NCI-H1436 treated with DMSO at 0.1 percent for 48 hours (cell line): ENCODE measurements around the gene AFTPH.

Experiments used
- DNase-seq: peaks from one replicate; lab custom pipeline; 2025; lab: John Stamatoyannopoulos, UW

The AFTPH gene

GRCh38 chr2:64634345-64635267 is 110.5 kb downstream of the AFTPH start:
- no peak for DNase-seq

- DNase-seq: no peak
Measured at GRCh38 chr2:64635976-64636911, 112.1 kb downstream of the AFTPH start.

GRCh38 chr2:64637000-64637635 is 113.0 kb downstream of the AFTPH start:
- no peak for DNase-seq

GRCh38 chr2:64637931-64638330 is 113.8 kb downstream of the AFTPH start:
- DNase-seq: no peak

GRCh38 chr2:64638502-64639120 is 114.5 kb downstream of the AFTPH start:
- DNase-seq: no peak

GRCh38 chr2:64639691-64640090 is 115.6 kb downstream of the AFTPH start:
- no peak for DNase-seq

- DNase-seq: no peak
Measured at GRCh38 chr2:64640153-64641044, 116.3 kb downstream of the AFTPH start.

GRCh38 chr2:64641599-64641998 is 117.5 kb downstream of the AFTPH start:
- no peak for DNase-seq
